ENCODE data around the gene METTL21A. TPM values are rescaled to one million over a fixed set of nuclear protein-coding genes. Genes with fewer than 3 reads are reported as not detected.

The METTL21A gene
- total and polyA plus RNA-seq, 2 of the 13 experiments (the other 11 are each of a cell fraction or from before 2014, with no cell fraction given), result 42.4 to 61.2 TPM

DNA sequence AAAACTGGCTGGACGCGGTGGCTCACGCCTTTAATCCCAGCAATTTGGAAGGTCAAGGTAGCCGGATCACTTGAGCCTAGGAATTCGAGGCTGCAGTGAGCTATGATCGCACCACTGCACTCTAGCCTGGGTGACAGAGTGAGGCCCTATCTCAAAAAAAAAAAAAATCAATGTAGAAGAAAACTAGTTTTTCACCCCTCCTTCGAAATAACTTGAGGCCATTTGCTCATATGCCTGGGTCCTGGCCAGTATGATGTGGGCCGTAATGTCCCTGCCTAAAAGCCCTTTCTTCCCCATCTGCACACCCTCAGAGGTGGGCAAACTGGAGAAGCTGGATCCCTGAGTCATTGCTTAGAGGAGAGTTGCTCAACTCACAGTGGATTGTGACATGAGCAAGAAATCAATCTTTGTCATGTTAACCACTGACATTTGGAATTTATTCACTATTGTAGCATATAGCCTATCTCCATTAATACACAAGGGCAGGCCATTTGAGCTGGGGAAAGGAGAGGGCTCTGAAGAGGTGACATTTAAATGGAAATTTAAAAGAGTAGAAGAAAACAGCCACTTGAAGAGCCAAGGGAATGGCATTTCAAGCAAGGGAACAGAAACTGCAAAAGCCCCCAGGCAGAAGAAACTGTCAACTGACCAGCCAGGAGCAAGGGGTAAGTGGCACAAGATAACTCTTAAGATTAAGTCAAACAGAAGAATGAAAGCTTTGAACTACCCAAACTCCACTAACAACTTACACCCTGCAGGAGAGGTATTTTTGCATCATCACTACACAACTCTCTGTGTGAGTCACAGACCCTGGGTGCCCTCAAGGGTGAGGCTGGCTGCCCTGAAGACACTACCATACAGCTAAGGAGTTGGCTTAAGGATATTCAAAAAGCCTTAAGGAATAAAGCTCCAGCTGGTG is 7.6 kb upstream of the METTL21A start (continued):
- TF ChIP-seq FOXK2 (IDR thresholded peaks at IDR 0.05) (no peak), ZNF564 (CRISPR knock-in tag; IDR thresholded peaks at IDR 0.05) (no peak), HNRNPL (IDR thresholded peaks at IDR 0.05; ENCODE audit: low read depth, low read length) (no peak), ZNF550 (CRISPR knock-in tag; IDR thresholded peaks at IDR 0.05; ENCODE audit: borderline replicate concordance) (no peak), ZNF530 (CRISPR knock-in tag; IDR thresholded peaks at IDR 0.05; ENCODE audit: low read depth) (no peak), RBAK (CRISPR knock-in tag; IDR thresholded peaks at IDR 0.05) (no peak), DMAP1 (CRISPR knock-in tag; IDR thresholded peaks at IDR 0.05) (no peak), ZNF484 (CRISPR knock-in tag; IDR thresholded peaks at IDR 0.05; ENCODE audit: borderline replicate concordance, low read depth) (no peak), MTA1 (CRISPR knock-in tag; IDR thresholded peaks at IDR 0.05; ENCODE audit: borderline replicate concordance) (no peak), KLF6 (CRISPR knock-in tag; IDR thresholded peaks at IDR 0.05) (peak; percentile 50; the same call in 1 of the 2 replicates), MAFG (CRISPR knock-in tag; IDR thresholded peaks at IDR 0.05) (peak; percentile 81), MXD1 (CRISPR knock-in tag; IDR thresholded peaks at IDR 0.05) (no peak), KLF15 (CRISPR knock-in tag; IDR thresholded peaks at IDR 0.05; ENCODE audit: borderline replicate concordance) (no peak), MED13 (CRISPR knock-in tag; IDR thresholded peaks at IDR 0.05) (no peak), MNT (IDR thresholded peaks at IDR 0.05) (no peak), BRCA1 (CRISPR knock-in tag; IDR thresholded peaks at IDR 0.05) (no peak), ZNF687 (CRISPR knock-in tag; IDR thresholded peaks at IDR 0.05) (no peak), DZIP1 (CRISPR knock-in tag; IDR thresholded peaks at IDR 0.05) (no peak), KDM5B (CRISPR knock-in tag; IDR thresholded peaks at IDR 0.05; ENCODE audit: borderline replicate concordance) (no peak), TRIM24 (CRISPR knock-in tag; IDR thresholded peaks at IDR 0.05) (no peak)
- TF ChIP-seq, protein P1, sequence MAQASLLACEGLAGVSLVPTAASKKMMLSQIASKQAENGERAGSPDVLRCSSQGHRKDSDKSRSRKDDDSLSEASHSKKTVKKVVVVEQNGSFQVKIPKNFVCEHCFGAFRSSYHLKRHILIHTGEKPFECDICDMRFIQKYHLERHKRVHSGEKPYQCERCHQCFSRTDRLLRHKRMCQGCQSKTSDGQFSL (CRISPR knock-in tag; IDR thresholded peaks at IDR 0.05), result no peak

Data from HepG2 (cell line).